Keratinocyte (primary cell): ENCODE data around the gene HMGCLL1. TPM values are rescaled to one million over a fixed set of nuclear protein-coding genes. Genes with fewer than 3 reads are reported as not detected.

Experiments used
- DNase-seq: peaks from one replicate; pipeline ENCODE4 v3.0.0-alpha.2; 2011; ENCODE audit warnings: low read depth, missing footprints, low spot score
- FAIRE-seq: peaks from 2 replicates; lab custom pipeline; 2011; peaks lifted over from hg19 to GRCh38; lab: Jason Lieb, UNC
- H2AFZ ChIP-seq: 2 replicates; pipeline ENCODE4 v1.6.0; 2012; ENCODE audit warnings: low read length, control low read depth, inconsistent platforms; ENCODE audit not compliant: control insufficient read depth
- H3K27ac ChIP-seq: 2 replicates; pipeline ENCODE4 v1.5.1; 2011; ENCODE audit warnings: low read length; ENCODE audit not compliant: control insufficient read depth, insufficient read depth
- H3K27me3 ChIP-seq: 3 replicates; pipeline ENCODE4 v1.6.0; 2011; ENCODE audit warnings: low read length; ENCODE audit not compliant: control insufficient read depth, insufficient read depth; ENCODE audit errors: extremely low read depth
- H3K36me3 ChIP-seq, 2 experiments: 2 replicates in 1 of 2; 3 replicates in 1 of 2; pipeline ENCODE4 v1.5.1; 2011; ENCODE audit warnings: low read length in 2 of 2, mild to moderate bottlenecking in 1 of 2; ENCODE audit not compliant: control insufficient read depth in 2 of 2, insufficient read depth in 2 of 2; ENCODE audit errors: extremely low read depth in 1 of 2
- H3K4me1 ChIP-seq: 3 replicates; pipeline ENCODE4 v1.5.1; 2011; ENCODE audit warnings: low read length; ENCODE audit not compliant: control insufficient read depth, insufficient read depth; ENCODE audit errors: extremely low read depth
- H3K4me2 ChIP-seq: 3 replicates; pipeline ENCODE4 v1.6.0; 2011; ENCODE audit warnings: low read depth, low read length; ENCODE audit not compliant: control insufficient read depth, insufficient read depth; ENCODE audit errors: extremely low read depth
- H3K4me3 ChIP-seq, 3 experiments: fragments of 200-600 bp in 1 of 3; sonication (generic) in 1 of 3; 2 replicates in 2 of 3; 3 replicates in 1 of 3; pipeline ENCODE4 v1.5.1; 2011 to 2016; ENCODE audit warnings: low read length in 3 of 3, mild to moderate bottlenecking in 3 of 3, control low read depth in 2 of 3, inconsistent platforms in 1 of 3, low read depth in 1 of 3, mixed read lengths in 1 of 3, mixed run types in 1 of 3, moderate library complexity in 1 of 3; ENCODE audit not compliant: control insufficient read depth in 2 of 3, insufficient read depth in 2 of 3; ENCODE audit errors: extremely low read depth in 1 of 3
- H3K79me2 ChIP-seq: 2 replicates; pipeline ENCODE4 v1.6.0; 2012; ENCODE audit warnings: low read length; ENCODE audit not compliant: control insufficient read depth, insufficient read depth
- H3K9ac ChIP-seq: 3 replicates; pipeline ENCODE4 v1.6.0; 2011; ENCODE audit warnings: low read length; ENCODE audit not compliant: control insufficient read depth, insufficient read depth; ENCODE audit errors: extremely low read depth
- H3K9me1 ChIP-seq: 3 replicates; pipeline ENCODE4 v1.6.0; 2011; ENCODE audit warnings: low read length; ENCODE audit not compliant: control insufficient read depth, insufficient read depth; ENCODE audit errors: extremely low read depth
- H3K9me3 ChIP-seq: 2 replicates; pipeline ENCODE4 v1.5.1; 2012; ENCODE audit warnings: low read depth, low read length; ENCODE audit not compliant: control insufficient read depth
- H4K20me1 ChIP-seq: 3 replicates; pipeline ENCODE4 v1.6.0; 2011; ENCODE audit warnings: low read length; ENCODE audit not compliant: control insufficient read depth, insufficient read depth; ENCODE audit errors: extremely low read depth
- CTCF ChIP-seq, 3 experiments: IDR thresholded peaks in 1 of 3; conservative IDR thresholded peaks in 1 of 3; optimal IDR thresholded peaks in 1 of 3; 2 replicates in 2 of 3; 3 replicates in 1 of 3; pipeline versions ENCODE3 to v1.5.1; 2011; ENCODE audit warnings: low read length in 3 of 3, mild to moderate bottlenecking in 3 of 3, moderate library complexity in 2 of 3, control low read depth in 1 of 3, inconsistent platforms in 1 of 3; ENCODE audit not compliant: insufficient read depth in 2 of 3; ENCODE audit errors: extremely low read depth in 1 of 3
- EZH2 ChIP-seq: IDR thresholded peaks from one replicate; pipeline ENCODE4 v1.6.1; 2012; ENCODE audit warnings: inconsistent platforms, mild to moderate bottlenecking, low read length, moderate library complexity
- dilution Hi-C: fragments of 300-500 bp; cut with MboI; formaldehyde crosslinking; loops from one replicate; pipeline ENCODE4 v1.7.0; 2020; ENCODE audit warnings: low sequenced_read_pairs; ENCODE audit not compliant: extremely low pct_ligation_motif_present
- polyA plus RNA-seq, 5 experiments: library from polyadenylated mRNA; depleted of rRNA in 3 of 5; stranded (reverse) in 3 of 5; stranded (forward) in 1 of 5; unstranded in 1 of 5; fragments of >200 nt; gene quantifications; 1 replicate in 1 of 5; 2 replicates in 3 of 5; 3 replicates in 1 of 5; pipeline versions ENCODE4 v1.2.1 to v1.2.3, GENCODE V29; 2011 to 2012; ENCODE audit warnings: missing spikeins in 2 of 5, low read depth in 1 of 5, low replicate concordance in 1 of 5

The HMGCLL1 gene
- polyA plus RNA-seq, 1 donor (not counting 4 experiments of a cell fraction or from before 2014, with no cell fraction given), result 0.04 TPM

DNA sequence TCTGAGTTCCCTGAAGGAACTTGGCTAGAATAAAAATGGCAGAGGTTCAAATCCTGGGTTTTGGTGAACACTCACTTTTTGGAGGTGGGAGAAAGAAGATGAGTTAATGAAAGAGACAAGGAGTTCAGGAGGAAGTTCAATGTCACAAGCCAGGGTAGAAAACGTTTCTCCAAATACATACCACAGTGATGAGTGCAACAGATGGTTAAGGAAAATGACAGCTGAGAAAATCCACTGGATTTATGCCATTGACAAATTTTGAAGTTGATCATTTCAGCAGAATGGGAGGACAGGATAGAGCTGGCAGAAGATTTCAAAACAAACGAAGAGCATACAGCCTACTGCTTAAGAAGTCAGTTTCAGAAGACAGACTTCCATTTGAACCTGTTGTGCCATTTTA lies 129.0 kb downstream of the HMGCLL1 start:
- no peak overlapping the region for H3K27ac ChIP-seq
- no peak for FAIRE-seq
- no peaks in the 10 kb centered on the region for H3K9me1 ChIP-seq
- H4K20me1 ChIP-seq, result no peaks in the 10 kb centered on the region
- H2AFZ ChIP-seq, result no peak overlapping the region
- H3K9ac ChIP-seq, result no peak overlapping the region
- TF ChIP-seq EZH2, result no peak
- TF ChIP-seq CTCF (optimal IDR thresholded peaks at IDR 0.05 in 1 of 3, IDR thresholded peaks at IDR 0.05 in 1 of 3, conservative IDR thresholded peaks at IDR 0.05 in 1 of 3; ENCODE audit: extremely low read depth in 1 of 3, insufficient read depth in 2 of 3, low read length in 3 of 3), result no peak
- DNase-seq, result no peak
- H3K9me3 ChIP-seq, result no peaks in the 10 kb centered on the region
- dilution Hi-C loops, result no loop called here
- no peaks in the 10 kb centered on the region for H3K4me1 ChIP-seq
- H3K27me3 ChIP-seq, result no peaks in the 10 kb centered on the region
- no peak overlapping the region for H3K4me3 ChIP-seq
- no peaks in the 10 kb centered on the region for H3K79me2 ChIP-seq
- no peaks in the 10 kb centered on the region for H3K36me3 ChIP-seq
- H3K4me2 ChIP-seq, result no peak overlapping the region

DNA sequence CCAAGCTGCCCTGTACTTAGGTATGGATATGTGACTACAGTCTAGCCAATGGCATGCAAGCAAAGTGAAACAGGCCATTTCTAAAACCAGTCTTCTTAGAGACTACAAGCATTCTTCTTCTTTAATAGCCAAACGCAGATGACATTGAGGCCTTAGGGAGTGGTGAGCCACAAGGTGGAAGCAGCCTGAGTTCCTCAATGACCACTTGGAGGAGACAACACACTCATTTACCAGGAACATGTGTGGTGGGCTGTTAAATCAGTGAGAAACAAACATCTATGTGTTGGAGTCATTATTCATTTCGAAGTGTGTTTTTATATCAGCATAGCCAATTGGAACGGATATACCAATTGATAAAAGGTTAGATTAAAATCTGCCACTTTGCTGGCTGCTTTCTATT lies 129.8 kb downstream of the HMGCLL1 start:
- Histone ChIP-seq H3K9me1 (no peaks in the 10 kb centered on the region), H3K4me2 (no peak overlapping the region), H3K36me3 (no peaks in the 10 kb centered on the region), H3K79me2 (no peaks in the 10 kb centered on the region), H3K9ac (no peak overlapping the region), H3K27me3 (no peaks in the 10 kb centered on the region), H2AFZ (no peak overlapping the region), H3K27ac (no peak overlapping the region), H4K20me1 (no peaks in the 10 kb centered on the region), H3K4me1 (no peaks in the 10 kb centered on the region), H3K4me3 (no peak overlapping the region), H3K9me3 (no peaks in the 10 kb centered on the region)
- FAIRE-seq (peak; percentile 43), DNase-seq (no peak)
- dilution Hi-C loops, result no loop called here
- TF ChIP-seq CTCF (optimal IDR thresholded peaks at IDR 0.05 in 1 of 3, IDR thresholded peaks at IDR 0.05 in 1 of 3, conservative IDR thresholded peaks at IDR 0.05 in 1 of 3; ENCODE audit: extremely low read depth in 1 of 3, insufficient read depth in 2 of 3, low read length in 3 of 3) (peak in 1 of 3 experiments; percentile 40), EZH2 (no peak)
